ENCODE data around the gene NKD2.
"Not testable (repeated sequence)": the region's sequence is repeated elsewhere in the genome, so short reads cannot be mapped to it uniquely, and the experiment has no call there.

Gene NKD2

DNA sequence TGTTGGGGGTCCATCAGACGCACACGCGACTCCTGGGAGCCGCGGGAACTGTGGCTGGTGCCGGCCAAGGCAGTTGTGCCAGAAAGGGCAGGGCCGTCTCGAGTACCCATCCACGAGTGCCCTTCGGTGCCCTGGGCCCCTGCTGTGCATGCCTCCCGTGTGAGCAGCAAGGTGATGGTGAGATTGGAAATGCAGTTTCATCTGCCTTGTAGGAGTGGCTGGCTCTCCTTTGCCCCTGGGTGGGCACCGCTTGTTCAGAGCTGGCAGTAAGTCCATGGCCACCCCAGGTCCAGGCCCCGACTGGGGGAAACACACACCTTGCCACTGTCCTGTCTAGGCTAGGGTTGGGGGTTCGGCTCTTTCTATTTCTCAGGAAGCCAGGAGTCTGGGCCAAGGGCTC is 5.7 kb downstream of the NKD2 start:
- DNase-seq (ENCODE audit: low read depth), result no peak

DNA sequence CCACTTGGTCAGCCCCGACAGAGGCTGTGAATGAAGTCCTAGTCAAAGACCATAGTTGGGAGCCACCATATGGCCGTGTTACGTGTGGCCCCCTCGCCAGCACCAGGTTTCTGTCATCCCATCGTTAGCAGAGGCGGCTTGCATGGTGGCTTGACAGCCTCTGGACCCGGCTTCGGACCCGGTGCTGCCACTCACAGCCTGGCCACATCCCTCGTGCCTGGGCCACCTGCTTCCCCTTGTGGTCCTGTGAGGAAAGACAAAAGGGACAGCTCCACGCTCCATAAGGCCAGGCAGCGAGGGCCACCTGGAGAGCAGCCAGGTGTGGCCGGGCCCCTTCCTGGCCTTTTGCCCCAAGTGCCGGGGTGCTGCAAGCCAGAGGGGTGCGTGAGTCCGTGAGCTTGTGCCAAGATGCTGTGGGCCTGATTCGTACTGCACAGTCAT is 6.2 kb downstream of the NKD2 start:
- no peak for DNase-seq (ENCODE audit: low read depth)

- DNase-seq (ENCODE audit: low read depth), result no peak
These were observed 6.9 kb downstream of the NKD2 start for GRCh38 chr5:1015507-1015906.

- no peak for DNase-seq (ENCODE audit: low read depth)
These were observed 7.4 kb downstream of the NKD2 start for GRCh38 chr5:1016036-1016435.

DNA sequence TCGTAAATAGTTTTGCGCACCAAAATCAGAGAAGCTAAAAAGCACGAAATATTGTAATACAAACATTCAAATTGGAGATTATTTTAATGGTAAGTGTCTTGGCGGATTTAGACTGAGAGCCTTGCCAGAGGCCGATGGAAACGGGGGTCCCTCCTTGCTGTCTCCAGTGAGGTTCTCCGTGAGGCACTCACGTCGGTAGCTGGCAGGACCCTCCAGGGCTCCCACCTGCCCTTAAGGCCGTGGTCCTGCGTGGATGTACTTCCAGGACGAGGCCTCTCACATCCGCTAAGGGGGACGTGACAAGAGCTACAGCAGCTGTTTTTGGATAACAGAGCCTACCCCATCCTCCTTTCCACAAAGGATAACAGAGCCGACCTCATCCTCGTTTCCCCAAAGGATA is 7.9 kb downstream of the NKD2 start:
- DNase-seq (ENCODE audit: low read depth), result no peak

DNA sequence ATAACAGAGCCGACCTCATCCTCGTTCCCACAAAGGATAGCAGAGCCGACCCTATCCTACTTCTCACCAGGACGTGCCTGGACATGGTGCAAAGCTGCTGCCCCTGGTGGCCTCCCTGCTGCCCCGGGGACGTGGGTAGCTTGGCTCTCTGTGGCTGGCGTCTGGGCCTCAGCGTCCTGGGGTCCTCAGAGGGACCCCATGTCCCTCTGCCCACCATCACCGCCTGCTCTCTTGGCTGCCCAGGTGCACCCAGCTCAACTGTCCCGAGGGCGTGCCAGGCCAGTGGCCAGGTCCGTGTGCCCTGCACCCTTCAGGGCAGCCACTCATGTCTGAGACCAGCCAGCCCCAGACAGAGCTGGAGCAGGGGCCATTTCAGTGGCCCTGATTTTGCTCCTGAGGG is 8.5 kb downstream of the NKD2 start:
- no peak for DNase-seq (ENCODE audit: low read depth)

GRCh38 chr5:1017691-1018455 is 9.3 kb downstream of the NKD2 start:
- DNase-seq (ENCODE audit: low read depth), result no peak

DNA sequence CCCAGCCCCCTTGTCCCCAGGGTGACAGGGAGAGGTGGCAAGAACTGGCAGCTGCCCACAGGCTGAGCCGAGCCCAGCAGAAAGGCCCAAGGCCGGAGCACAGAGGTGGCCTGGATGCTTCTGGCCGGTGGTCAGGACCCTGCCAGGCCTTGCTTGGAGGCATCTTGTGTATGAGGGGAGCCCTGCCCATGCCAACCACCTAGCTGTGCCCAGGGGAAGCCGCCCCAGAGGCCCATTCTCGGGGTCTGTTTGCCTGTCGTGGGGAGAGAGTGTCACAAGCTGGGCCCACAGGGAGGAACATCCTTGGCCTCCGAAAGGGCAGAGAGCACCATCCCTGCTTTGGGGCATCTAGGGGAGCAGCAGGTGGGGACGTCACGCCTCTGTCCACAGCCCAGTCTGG is 10.0 kb downstream of the NKD2 start:
- DNase-seq (ENCODE audit: low read depth), result no peak

GRCh38 chr5:1019001-1019905 is 10.7 kb downstream of the NKD2 start:
- no peak for DNase-seq (ENCODE audit: low read depth)

GRCh38 chr5:1020452-1020961 is 11.9 kb downstream of the NKD2 start:
- no peak for DNase-seq (ENCODE audit: low read depth)

GRCh38 chr5:1021136-1021968 is 12.8 kb downstream of the NKD2 start:
- no peak for DNase-seq (ENCODE audit: low read depth)

GRCh38 chr5:1021969-1022336 is 13.4 kb downstream of the NKD2 start:
- not testable (repeated sequence) for DNase-seq (ENCODE audit: low read depth)

DNA sequence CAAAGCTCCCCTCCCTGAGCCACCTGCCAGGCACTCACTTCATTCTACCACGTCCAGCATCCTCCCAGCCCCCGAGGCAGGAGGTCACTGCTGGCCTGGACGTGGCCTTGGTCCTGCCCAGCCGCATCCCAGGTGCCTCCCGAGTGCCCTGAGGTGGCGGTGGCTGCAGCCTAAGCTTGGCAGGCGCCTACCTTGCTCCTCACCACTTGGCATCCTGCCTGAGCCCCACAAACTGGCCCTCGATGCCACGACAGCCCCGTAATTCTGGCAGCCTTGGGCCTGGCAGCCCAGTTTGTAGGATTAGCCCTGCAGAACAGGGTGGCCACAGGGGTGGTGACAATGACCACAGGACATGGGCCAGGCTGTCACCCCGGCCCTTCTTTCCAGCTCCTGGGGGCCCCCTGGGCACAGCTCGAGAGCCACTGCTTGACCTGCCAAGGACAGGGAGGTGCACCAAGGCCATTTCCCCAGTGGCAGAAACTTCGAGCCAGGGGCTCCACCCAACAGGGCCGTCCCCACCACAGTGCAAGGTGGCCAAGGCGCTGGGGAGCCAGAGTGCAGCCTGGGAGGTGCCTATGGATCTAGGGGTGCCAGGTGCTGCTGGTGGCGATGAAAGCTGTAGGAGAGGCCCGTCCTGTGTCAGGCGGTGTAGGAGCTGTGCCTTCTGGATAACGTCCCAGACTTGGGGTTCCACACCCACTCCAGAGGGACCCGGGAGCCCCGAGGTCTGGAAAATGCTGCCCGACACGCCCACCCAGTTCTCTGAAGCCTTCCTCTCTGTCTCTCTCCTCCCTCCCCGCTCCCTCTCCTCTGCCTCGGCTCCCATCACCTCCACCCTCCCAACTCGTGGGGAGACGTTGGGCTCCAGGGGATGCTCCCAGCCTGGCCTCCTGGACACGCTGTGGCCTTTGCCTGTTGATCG is 18.4 kb downstream of the NKD2 start:
- DNase-seq (ENCODE audit: low read depth), result no peak

DNA sequence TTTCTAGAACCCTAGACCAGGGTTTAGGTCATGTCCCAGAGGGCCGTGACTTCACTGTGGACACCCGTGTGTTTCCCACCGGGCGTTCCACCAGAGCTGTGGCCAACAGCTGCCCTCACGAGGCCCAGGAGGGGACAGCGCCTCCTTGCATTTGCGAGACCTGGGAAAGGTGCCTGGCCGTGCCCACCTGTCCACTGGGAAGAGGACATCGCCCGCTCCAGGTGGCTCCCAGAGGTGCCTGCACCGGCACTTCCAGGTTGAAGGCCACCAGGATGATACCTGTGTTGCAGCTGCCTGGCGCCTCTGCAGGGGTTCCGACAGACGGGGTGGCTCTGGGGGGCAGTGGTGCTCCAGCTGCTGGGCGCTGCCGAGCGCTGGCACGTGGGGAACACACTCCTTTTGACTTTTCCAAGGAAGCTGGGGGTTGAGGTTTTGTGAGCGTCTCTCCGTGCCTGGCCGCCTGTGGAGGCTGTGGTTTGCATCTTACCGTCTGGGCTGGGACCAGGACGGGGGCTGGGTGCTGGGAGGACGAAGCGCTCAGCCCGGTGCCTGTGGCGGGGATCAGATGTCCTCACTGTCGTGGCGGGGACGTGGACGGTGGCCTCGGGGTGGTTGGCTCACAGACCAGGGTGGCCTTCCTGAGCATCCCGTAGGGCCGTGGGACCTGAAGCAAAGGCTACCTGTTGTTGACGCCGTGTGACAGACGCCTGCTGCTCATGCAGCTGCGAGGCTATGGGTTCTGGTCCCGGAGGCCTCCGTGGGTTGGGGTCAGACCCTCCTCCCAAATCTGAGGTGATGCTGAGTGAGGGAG is 19.2 kb downstream of the NKD2 start:
- no peak for DNase-seq (ENCODE audit: low read depth)

DNA sequence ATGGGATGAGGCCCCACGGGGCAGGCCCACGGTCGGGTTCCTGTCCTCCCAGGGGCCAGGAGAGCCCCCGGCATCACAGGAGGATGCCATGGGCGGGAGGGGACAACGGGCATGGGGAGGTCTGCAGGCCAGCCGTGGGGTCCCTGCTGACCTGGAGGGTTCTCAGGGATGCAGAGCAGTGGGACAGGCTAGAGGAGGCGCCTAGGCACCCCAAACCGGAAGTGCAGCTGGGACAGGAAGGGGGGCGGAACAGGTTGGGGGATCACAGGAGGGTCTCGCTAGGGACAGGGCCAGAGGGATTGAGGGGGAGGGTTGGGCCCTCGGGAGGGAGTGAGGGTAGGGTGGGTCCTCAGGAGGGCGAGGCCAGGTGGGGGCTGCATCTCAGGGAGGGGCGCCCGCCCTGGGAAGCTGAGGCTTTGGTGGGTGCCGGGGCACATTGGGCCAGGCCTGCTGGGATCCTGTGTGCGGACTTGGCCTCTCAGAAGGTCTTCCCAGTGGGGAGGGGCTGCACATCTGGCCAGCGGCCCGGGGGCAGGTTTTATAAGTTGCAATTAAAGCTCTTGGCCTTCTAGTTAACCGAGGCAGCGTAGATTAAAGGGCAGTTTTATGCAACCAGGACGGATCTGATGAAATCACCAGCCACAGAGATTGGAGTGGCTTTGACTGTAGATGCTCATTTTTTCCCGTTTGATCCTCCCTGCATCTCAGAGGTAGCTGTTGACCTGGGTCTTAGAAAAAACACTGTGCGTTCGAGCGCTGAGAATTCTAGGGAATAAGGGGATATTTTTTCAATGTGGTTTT is 20.1 kb downstream of the NKD2 start:
- DNase-seq (ENCODE audit: low read depth), result no peak

DNA sequence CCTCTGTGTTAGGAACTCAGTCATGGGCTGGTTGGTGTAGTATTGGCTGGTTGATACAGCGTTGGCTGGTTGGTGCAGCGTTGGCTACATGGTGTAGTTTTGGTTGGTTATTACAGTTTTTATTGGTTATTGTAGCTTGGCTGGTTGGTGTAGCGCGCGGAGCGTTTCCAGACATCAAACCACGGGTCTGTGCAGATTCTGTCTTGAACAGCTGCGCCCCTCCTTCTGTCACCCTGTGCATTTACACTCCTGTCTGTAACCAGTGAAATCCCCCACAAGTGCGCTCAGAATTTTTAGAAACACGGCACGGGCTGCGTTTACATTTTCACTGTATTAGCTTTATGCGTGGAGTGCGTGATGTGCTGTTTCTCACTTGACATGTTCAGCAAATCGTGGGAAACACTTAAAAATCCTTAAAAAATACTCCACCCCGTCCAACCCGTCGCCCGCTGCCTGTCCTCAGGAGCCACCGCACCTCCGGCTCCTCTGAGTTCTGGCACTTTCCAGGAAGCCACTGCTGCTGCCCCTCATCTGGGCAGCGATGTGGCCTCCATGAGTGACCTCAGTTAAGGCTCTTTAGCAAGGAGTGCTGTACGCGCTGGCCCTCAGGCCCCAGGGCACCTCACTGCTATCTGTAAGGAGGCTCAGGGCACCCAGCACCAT is 20.8 kb downstream of the NKD2 start:
- no peak for DNase-seq (ENCODE audit: low read depth)

GRCh38 chr5:1029945-1030625 is 21.5 kb downstream of the NKD2 start:
- no peak for DNase-seq (ENCODE audit: low read depth)

DNA sequence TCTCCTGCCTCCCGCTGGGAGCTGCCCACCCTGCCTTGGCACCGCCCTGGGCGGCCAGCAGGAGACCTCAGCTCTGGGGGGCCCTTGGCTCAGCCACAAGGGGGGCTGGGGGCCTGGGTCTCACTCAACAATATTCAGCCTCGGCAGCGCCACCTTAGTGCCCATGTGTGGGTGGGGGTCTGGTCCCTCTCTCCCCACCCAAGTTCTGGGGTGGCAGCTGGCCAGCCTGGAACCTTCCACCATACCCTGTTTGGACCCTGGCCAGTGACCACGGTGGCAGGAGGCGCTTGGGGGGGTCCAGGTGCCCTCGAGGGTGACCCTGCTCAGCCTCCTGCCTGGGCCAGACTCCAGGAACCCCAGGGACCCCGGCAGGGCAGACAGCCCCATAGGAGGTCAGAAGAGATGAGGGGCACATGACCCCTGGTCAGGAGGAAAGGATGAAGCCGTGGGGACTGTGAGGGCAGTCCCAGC is 22.2 kb downstream of the NKD2 start:
- DNase-seq (ENCODE audit: low read depth), result no peak
